ENCODE results near the gene VAT1L. TPM values are rescaled to one million over a fixed set of nuclear protein-coding genes. Genes with fewer than 3 reads are reported as not detected.

Gene VAT1L
- total RNA-seq, 1 donor: under 0.01 TPM

- Histone ChIP-seq H2AFZ (ENCODE audit: low read length) (no peak overlapping the region), H4K20me1 (ENCODE audit: insufficient read depth, low read length) (no peaks in the 10 kb centered on the region), H3K4me1 (ENCODE audit: insufficient read depth, low read length) (no peaks in the 10 kb centered on the region), H3K4me2 (ENCODE audit: insufficient read depth, low read length) (no peak overlapping the region), H3K27me3 (ENCODE audit: insufficient read depth, low read length) (no peaks in the 10 kb centered on the region), H3K36me3 (ENCODE audit: insufficient read depth, low read length) (no peaks in the 10 kb centered on the region), H3K27ac (ENCODE audit: low read depth, low read length) (no peak overlapping the region), H3K79me2 (ENCODE audit: insufficient read depth, low read length) (no peaks in the 10 kb centered on the region), H3K9me3 (ENCODE audit: low read depth, low read length) (no peaks in the 10 kb centered on the region), H3K4me3 (ENCODE audit: insufficient read depth, low read length) (no peak overlapping the region)
- DNase-seq (ENCODE audit: insufficient read length, low spot score, missing footprints): no peak
- no peak for TF ChIP-seq CTCF (IDR thresholded peaks at IDR 0.05; ENCODE audit: extremely low read depth, low read depth, low read length)
Observed at GRCh38 chr16:77801817-77802216, 13.5 kb downstream of the VAT1L start.

GRCh38 chr16:77805398-77805797 lies 17.0 kb downstream of the VAT1L start:
- H3K4me1 ChIP-seq (ENCODE audit: insufficient read depth, low read length): no peaks in the 10 kb centered on the region
- H4K20me1 ChIP-seq (ENCODE audit: insufficient read depth, low read length): no peaks in the 10 kb centered on the region
- no peaks in the 10 kb centered on the region for H3K36me3 ChIP-seq (ENCODE audit: insufficient read depth, low read length)
- no peak overlapping the region for H3K27ac ChIP-seq (ENCODE audit: low read depth, low read length)
- no peak overlapping the region for H3K4me2 ChIP-seq (ENCODE audit: insufficient read depth, low read length)
- H3K4me3 ChIP-seq (ENCODE audit: insufficient read depth, low read length): no peak overlapping the region
- H3K9me3 ChIP-seq (ENCODE audit: low read depth, low read length): no peaks in the 10 kb centered on the region
- H2AFZ ChIP-seq (ENCODE audit: low read length): no peak overlapping the region
- H3K27me3 ChIP-seq (ENCODE audit: insufficient read depth, low read length): no peaks in the 10 kb centered on the region
- DNase-seq (ENCODE audit: insufficient read length, low spot score, missing footprints): no peak
- TF ChIP-seq CTCF (IDR thresholded peaks at IDR 0.05; ENCODE audit: extremely low read depth, low read depth, low read length): no peak
- H3K79me2 ChIP-seq (ENCODE audit: insufficient read depth, low read length): no peaks in the 10 kb centered on the region

GRCh38 chr16:77807021-77807420 lies 18.7 kb downstream of the VAT1L start:
- TF ChIP-seq CTCF (IDR thresholded peaks at IDR 0.05; ENCODE audit: extremely low read depth, low read depth, low read length): no peak
- no peak overlapping the region for H3K4me2 ChIP-seq (ENCODE audit: insufficient read depth, low read length)
- H3K9me3 ChIP-seq (ENCODE audit: low read depth, low read length): no peaks in the 10 kb centered on the region
- H2AFZ ChIP-seq (ENCODE audit: low read length): no peak overlapping the region
- no peak for DNase-seq (ENCODE audit: insufficient read length, low spot score, missing footprints)
- H4K20me1 ChIP-seq (ENCODE audit: insufficient read depth, low read length): no peaks in the 10 kb centered on the region
- no peak overlapping the region for H3K4me3 ChIP-seq (ENCODE audit: insufficient read depth, low read length)
- no peaks in the 10 kb centered on the region for H3K79me2 ChIP-seq (ENCODE audit: insufficient read depth, low read length)
- H3K27me3 ChIP-seq (ENCODE audit: insufficient read depth, low read length): no peaks in the 10 kb centered on the region
- H3K27ac ChIP-seq (ENCODE audit: low read depth, low read length): no peak overlapping the region
- no peaks in the 10 kb centered on the region for H3K4me1 ChIP-seq (ENCODE audit: insufficient read depth, low read length)
- H3K36me3 ChIP-seq (ENCODE audit: insufficient read depth, low read length): no peaks in the 10 kb centered on the region

GRCh38 chr16:77812856-77813500 lies 24.6 kb downstream of the VAT1L start:
- no peaks in the 10 kb centered on the region for H3K4me1 ChIP-seq (ENCODE audit: insufficient read depth, low read length)
- no peak overlapping the region for H3K4me2 ChIP-seq (ENCODE audit: insufficient read depth, low read length)
- no peak for TF ChIP-seq CTCF (IDR thresholded peaks at IDR 0.05; ENCODE audit: extremely low read depth, low read depth, low read length)
- no peaks in the 10 kb centered on the region for H3K36me3 ChIP-seq (ENCODE audit: insufficient read depth, low read length)
- no peaks in the 10 kb centered on the region for H3K27me3 ChIP-seq (ENCODE audit: insufficient read depth, low read length)
- no peak for DNase-seq (ENCODE audit: insufficient read length, low spot score, missing footprints)
- no peak overlapping the region for H3K27ac ChIP-seq (ENCODE audit: low read depth, low read length)
- H3K9me3 ChIP-seq (ENCODE audit: low read depth, low read length): no peaks in the 10 kb centered on the region
- H2AFZ ChIP-seq (ENCODE audit: low read length): no peak overlapping the region
- H3K79me2 ChIP-seq (ENCODE audit: insufficient read depth, low read length): no peaks in the 10 kb centered on the region
- no peaks in the 10 kb centered on the region for H4K20me1 ChIP-seq (ENCODE audit: insufficient read depth, low read length)
- no peak overlapping the region for H3K4me3 ChIP-seq (ENCODE audit: insufficient read depth, low read length)
